ENCODE measurements around the gene DCAF15.

DNA sequence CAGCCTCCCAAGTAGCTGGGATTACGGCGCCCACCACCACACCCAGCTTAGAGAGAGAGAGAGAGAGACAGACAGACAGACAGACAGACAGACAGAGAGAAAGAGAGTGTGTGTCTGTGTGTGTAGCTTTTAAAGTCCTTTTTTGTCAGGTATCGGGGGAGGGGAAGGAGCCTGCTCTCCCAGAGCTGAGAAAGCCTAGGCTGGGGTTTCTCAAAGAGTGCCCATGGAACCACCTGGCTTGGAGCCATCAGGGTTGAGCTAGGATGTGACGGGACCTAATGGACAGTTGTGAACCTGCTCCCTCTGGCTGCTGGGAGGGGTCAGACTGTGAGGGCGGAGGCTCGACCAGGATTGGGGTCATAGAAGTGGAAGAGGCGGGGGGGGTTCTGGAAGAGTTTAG is 37.2 kb downstream of the DCAF15 start:
- TF ChIP-seq, protein P1, sequence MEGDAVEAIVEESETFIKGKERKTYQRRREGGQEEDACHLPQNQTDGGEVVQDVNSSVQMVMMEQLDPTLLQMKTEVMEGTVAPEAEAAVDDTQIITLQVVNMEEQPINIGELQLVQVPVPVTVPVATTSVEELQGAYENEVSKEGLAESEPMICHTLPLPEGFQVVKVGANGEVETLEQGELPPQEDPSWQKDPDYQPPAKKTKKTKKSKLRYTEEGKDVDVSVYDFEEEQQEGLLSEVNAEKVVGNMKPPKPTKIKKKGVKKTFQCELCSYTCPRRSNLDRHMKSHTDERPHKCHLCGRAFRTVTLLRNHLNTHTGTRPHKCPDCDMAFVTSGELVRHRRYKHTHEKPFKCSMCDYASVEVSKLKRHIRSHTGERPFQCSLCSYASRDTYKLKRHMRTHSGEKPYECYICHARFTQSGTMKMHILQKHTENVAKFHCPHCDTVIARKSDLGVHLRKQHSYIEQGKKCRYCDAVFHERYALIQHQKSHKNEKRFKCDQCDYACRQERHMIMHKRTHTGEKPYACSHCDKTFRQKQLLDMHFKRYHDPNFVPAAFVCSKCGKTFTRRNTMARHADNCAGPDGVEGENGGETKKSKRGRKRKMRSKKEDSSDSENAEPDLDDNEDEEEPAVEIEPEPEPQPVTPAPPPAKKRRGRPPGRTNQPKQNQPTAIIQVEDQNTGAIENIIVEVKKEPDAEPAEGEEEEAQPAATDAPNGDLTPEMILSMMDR (IDR thresholded peaks at IDR 0.05; ENCODE audit: low read depth, low read length): no peak
- TF ChIP-seq POLR2A (IDR thresholded peaks at IDR 0.05; ENCODE audit: extremely low read depth, insufficient read length) (no peak), MYC (IDR thresholded peaks at IDR 0.05; ENCODE audit: low read depth, low read length) (no peak)

All from NB4 (cell line).